ENCODE results near the gene BZW2. TPM values are rescaled to one million over a fixed set of nuclear protein-coding genes. Genes with fewer than 3 reads are reported as not detected.
"Not testable (repeated sequence)": the region's sequence is repeated elsewhere in the genome, so short reads cannot be mapped to it uniquely, and the experiment has no call there.

BZW2 gene
- total RNA-seq, 1 donor: 42.3 TPM

GRCh38 chr7:16669581-16669980, 23.6 kb downstream of the BZW2 start:
- DNase-seq (ENCODE audit: low read depth in 2 of 3, low spot score in 2 of 3): no peak

- DNase-seq (ENCODE audit: low read depth in 2 of 3, low spot score in 2 of 3): no peak
These were observed 24.0 kb downstream of the BZW2 start for GRCh38 chr7:16670021-16670420.

GRCh38 chr7:16670731-16671344, 24.9 kb downstream of the BZW2 start:
- no peak for DNase-seq (ENCODE audit: low read depth in 2 of 3, low spot score in 2 of 3)

DNA sequence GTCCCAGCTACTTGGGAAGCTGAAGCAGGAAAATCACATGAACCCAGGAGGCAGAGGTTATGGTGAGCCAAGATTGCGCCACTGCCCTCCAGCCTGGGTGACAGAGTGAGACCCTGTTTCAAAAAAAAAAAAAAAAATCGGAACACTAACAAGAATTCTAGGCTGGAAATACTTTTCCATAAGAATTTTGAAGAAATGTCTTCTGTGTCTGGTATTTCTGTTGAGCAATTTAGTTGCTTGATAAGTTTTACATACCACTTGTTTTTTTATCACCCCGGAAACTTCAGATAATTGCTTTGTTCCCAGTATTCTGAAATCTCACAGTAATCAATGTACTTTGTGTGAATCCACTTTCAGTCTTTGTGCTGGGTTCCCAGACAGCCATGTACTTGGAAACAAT, 25.8 kb downstream of the BZW2 start:
- no peak for DNase-seq (ENCODE audit: low read depth in 2 of 3, low spot score in 2 of 3)

DNA sequence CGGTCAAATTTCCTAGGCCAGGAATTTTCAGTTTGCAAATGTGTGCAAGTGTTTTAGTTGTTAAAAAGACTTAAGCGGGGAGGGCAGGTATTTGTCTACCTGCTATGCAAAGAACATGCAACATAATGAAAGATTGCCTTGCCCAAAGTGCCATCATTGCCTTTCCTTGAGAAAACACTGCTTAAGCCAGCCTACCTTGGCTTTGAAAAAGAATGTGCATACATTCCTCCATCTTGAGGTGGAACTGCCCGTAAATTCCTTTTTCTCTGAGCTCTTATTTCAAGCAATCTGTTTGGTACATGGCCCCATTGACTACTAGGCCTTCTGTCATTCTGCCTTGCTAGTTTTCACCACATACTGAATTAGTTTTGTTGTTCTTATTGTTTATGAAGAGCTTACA, 29.3 kb downstream of the BZW2 start:
- DNase-seq (ENCODE audit: low read depth in 2 of 3, low spot score in 2 of 3): no peak

GRCh38 chr7:16677978-16678494, 32.1 kb downstream of the BZW2 start:
- DNase-seq (ENCODE audit: low read depth in 2 of 3, low spot score in 2 of 3): no peak

- not testable (repeated sequence) for DNase-seq (ENCODE audit: low read depth in 2 of 3, low spot score in 2 of 3)
These were observed 32.9 kb downstream of the BZW2 start for GRCh38 chr7:16678645-16679566.

DNA sequence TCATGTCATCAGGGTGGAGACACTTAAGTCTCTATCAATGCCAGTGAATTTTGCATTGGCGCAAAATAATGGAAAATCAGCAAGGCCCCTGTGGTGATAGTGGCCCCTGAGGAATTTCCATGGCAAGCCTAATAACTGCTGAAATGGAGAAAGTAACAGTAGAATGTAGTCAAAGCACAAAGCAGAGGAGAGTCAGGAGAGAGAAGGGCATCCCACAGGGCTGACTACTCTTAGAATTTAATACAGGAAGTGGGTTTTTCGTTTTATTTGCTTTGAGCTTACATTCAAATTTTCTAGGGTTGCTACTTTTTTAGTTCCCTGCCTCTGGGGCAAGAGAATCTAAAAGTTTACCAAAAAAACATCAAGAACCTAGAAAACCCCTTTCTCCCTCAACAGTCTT, 39.0 kb downstream of the BZW2 start:
- DNase-seq (ENCODE audit: low read depth in 2 of 3, low spot score in 2 of 3): peak in 1 of 3 donors; percentile 19

GRCh38 chr7:16685535-16685934, 39.6 kb downstream of the BZW2 start:
- no peak for DNase-seq (ENCODE audit: low read depth in 2 of 3, low spot score in 2 of 3)

- peak in 1 of 3 donors; percentile 15 for DNase-seq (ENCODE audit: low read depth in 2 of 3, low spot score in 2 of 3)
These were observed 42.3 kb downstream of the BZW2 start for GRCh38 chr7:16688249-16688648.

DNA sequence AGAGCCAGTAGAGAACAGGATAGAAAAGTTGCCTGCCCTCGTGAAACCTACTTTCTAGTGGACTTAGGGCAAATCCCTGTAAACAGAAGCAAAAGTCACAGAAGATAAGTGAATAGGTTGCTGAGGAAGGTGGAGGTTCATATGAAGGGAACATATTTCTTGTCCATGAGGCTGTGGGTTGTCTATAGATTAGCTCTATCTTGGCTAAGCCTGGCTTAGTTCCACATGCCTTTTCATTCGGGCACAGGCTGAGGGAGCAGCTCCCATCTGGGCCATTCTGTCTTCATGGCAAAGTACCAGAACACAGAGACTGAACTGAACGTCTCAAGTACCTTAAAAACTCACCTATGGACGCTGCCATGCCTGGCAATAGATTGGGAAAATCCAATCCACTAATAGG, 45.3 kb downstream of the BZW2 start:
- DNase-seq (ENCODE audit: low read depth in 2 of 3, low spot score in 2 of 3): no peak

GRCh38 chr7:16693601-16694318, 47.8 kb downstream of the BZW2 start:
- no peak for DNase-seq (ENCODE audit: low read depth in 2 of 3, low spot score in 2 of 3)

DNA sequence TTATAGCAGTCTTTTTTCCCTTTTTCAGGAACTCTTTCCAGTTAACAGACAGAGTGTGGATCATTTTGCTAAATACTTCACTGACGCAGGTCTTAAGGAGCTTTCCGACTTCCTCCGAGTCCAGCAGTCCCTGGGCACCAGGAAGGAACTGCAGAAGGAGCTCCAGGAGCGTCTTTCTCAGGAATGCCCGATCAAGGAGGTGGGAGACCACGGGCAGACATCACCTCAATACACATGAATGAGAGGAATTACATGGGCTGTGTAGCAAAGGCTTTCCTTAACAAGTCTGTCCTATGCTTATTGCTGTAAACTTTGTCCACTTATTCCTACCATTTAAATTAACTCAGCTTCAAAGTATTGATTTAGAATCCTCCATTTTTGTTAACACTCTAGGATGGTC, 48.8 kb downstream of the BZW2 start:
- DNase-seq (ENCODE audit: low read depth in 2 of 3, low spot score in 2 of 3): no peak

DNA sequence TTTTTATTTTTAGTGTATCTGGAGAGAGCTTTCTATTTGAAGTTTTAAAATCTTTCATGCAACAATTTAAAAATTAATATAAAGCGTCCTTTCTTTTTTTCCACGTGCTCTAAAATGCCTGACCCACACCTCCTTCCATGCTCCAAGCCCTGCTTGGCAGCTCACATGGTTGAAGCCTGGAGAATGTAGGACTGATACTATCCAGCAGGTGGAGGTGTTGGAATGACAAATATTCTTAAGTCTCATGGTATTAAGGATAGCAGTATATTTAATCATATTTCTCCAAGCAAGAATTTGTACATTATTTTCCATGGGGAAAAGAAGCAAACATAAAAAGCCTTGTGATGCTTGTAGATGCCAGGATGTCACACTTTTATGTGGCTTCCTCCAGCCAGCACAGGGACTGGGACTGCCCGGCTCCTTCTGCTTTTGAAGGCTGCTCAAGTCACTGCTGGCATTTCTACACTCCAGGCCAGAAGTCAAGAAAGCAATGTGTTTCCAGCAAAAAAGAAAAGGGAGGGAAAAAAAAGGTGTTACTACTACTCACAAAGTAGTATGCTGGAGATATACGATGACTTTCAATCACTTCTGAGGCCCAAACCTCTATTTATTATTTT, 49.7 kb downstream of the BZW2 start:
- DNase-seq (ENCODE audit: low read depth in 2 of 3, low spot score in 2 of 3): peak in 2 of 3 donors; percentile 40 to 76

- DNase-seq (ENCODE audit: low read depth in 2 of 3, low spot score in 2 of 3): no peak
These were observed 51.7 kb downstream of the BZW2 start for GRCh38 chr7:16697507-16698199.

DNA sequence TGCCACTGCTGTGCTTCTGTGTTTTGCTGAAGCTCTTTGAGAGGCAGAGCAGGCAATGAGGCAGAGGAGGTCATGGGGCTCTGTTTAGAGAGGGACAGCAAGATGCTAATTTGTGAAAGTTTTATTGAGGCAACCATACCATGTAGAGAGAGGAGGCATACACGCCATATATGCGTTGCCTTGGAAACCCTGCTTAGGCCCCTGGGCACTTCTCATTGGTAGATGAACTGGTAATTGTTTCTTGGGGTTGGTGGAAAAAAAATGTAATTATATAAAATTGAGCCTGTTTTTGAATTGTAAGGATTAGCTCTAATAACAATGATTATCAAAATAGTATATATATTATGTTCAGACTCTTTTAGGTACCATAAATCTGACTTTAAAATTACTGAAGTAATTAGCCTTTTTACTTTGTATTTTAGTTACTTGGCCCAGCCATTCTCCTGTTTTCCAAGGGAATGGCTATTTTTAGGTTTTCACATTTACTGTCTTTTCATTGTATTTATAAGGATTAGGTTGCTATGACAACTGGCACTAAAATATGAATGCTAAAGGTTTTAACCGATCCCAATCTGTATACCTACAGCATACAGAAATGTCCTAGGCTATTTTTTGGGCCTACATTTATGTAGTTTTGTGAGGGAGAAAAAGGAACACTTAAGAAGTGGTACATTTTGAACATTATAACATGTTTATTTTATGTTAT, 52.4 kb downstream of the BZW2 start:
- DNase-seq (ENCODE audit: low read depth in 2 of 3, low spot score in 2 of 3): no peak

DNA sequence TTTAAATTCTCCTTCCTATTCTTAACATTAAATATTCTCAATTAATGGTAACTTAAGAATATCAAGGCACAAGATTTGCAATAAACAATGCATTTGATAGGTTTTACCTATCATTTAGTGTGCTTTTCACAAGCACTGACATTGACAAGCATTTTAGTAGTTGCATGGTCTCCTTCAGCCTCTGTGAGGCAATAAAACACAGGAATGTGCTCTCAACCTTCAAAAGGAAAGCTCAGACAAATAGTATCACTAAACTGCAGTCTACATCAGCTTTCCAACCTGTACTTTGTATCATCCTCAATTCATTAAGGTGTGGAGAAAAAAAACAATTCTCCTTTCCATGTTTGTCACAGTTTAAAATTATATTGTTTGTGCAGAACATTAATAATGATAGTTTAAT, 56.5 kb downstream of the BZW2 start:
- DNase-seq (ENCODE audit: low read depth in 2 of 3, low spot score in 2 of 3): no peak

DNA sequence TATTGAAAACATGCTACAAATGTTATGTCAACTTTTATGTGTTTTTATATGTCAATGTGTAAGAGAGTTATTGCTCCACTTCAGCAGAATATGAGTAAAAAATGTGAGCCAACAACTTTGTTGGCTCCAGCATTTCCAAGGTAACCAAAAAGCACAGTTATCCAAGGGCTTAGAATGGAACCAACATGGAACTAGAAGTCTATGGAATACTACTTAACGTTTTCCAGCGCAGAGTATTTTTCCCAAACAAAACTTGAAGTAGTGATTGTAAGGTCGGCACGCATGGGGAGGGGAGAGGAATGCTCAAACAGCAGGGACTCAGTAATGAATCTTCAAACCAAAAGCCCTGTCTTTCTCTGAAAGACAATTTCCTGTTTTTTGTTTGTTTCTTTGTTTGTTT, 62.5 kb downstream of the BZW2 start:
- DNase-seq (ENCODE audit: low read depth in 2 of 3, low spot score in 2 of 3): no peak

- DNase-seq (ENCODE audit: low read depth in 2 of 3, low spot score in 2 of 3): peak in 1 of 3 donors; percentile 15
These were observed 63.0 kb downstream of the BZW2 start for GRCh38 chr7:16708980-16709379.

DNA sequence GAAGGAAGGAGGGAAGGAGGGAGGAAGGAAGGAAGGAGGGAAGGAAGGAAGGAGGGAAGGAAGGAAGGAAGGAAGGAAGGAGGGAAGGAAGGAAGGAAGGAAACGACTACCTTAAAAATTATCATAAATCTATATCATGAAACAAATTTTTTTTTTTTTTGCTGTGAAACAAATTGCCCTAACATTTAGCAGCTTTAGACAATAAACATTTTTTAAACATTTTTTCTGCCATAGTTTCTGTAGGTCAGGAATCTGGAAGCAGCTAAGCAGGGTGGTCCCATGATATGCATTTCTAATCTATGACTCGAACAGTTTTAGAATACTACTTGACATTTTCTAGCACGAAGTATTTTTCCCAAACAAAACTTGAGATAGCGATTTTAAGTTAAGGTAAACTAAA, 64.7 kb downstream of the BZW2 start:
- no peak for DNase-seq (ENCODE audit: low read depth in 2 of 3, low spot score in 2 of 3)
